ENCODE measurements around the gene SYT12.

GRCh38 chr11:67002921-67003411 is 20.0 kb upstream of the SYT12 start:
- TF ChIP-seq CTCF (conservative IDR thresholded peaks at IDR 0.05; ENCODE audit: low read depth, low read length) (no peak), EZH2 (IDR thresholded peaks at IDR 0.05; ENCODE audit: borderline replicate concordance, low read depth, low read length, poor library complexity, severe bottlenecking) (no peak)
